Mononuclear cell (primary cell): Measurements from ENCODE around the gene DIAPH1. TPM values are rescaled to one million over a fixed set of nuclear protein-coding genes. Genes with fewer than 3 reads are reported as not detected.

Experiments used
- H3K27me3 ChIP-seq: 2 replicates; pipeline ENCODE4 v1.6.0; 2011; ENCODE audit warnings: low read length, control low read depth; ENCODE audit not compliant: insufficient read depth
- H3K4me1 ChIP-seq: 2 replicates; pipeline ENCODE4 v1.5.1; 2011; ENCODE audit warnings: mild to moderate bottlenecking, low read length, control low read depth; ENCODE audit not compliant: insufficient read depth
- H3K4me3 ChIP-seq: 2 replicates; pipeline ENCODE4 v1.5.1; 2011; ENCODE audit warnings: mild to moderate bottlenecking, low read length, moderate library complexity
- H3K9me3 ChIP-seq: 2 replicates; pipeline ENCODE4 v1.5.1; 2011; ENCODE audit warnings: low read depth, mild to moderate bottlenecking, control low read depth, low read length
- total RNA-seq: library from RNA; depleted of rRNA; stranded (reverse); fragments of >200 nt; gene quantifications from one replicate; pipeline ENCODE4 v1.2.3, GENCODE V29; 2012

DIAPH1 gene
- total RNA-seq, 1 donor, result 81.9 TPM

- H3K27me3 ChIP-seq, result peaks cover 79% of the 10 kb centered on the region
- no peak within 1 kb of the TSS for H3K4me3 ChIP-seq
- H3K9me3 ChIP-seq, result no peaks in the 10 kb centered on the region
- peaks cover 20% of the 10 kb centered on the region for H3K4me1 ChIP-seq
These were observed 129.9 kb downstream of the DIAPH1 start, which contains the start of gene PCDHGC5 for GRCh38 chr5:141488591-141489561. TSS of gene PCDHGC5 (plus strand) at chr5:141489081. CDS start at chr5:141489241, 160 bp downstream.

DNA sequence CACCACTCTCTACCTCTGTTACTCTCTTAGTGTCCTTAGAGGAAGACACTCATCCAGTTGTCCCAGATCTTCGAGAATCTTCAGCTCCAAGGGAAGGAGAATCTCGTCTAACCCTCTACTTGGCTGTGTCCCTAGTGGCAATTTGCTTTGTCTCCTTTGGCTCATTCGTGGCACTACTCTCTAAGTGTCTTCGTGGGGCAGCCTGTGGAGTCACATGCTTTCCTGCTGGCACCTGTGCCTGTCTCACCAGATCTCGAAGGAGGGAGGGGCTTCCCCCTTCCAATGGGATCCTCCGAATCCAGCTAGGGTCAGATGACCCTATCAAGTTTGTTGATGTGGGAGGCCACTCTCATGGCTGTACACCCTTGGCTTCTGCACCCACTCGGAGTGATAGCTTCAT, 131.7 kb downstream of the DIAPH1 start:
- H3K4me3 ChIP-seq, result no peak overlapping the region
- peaks cover 74% of the 10 kb centered on the region for H3K27me3 ChIP-seq
- H3K9me3 ChIP-seq, result no peaks in the 10 kb centered on the region
- peaks cover 14% of the 10 kb centered on the region for H3K4me1 ChIP-seq

GRCh38 chr5:141486091-141486490, 132.7 kb downstream of the DIAPH1 start:
- H3K9me3 ChIP-seq, result no peaks in the 10 kb centered on the region
- no peak overlapping the region for H3K4me3 ChIP-seq
- H3K27me3 ChIP-seq, result peaks cover 66% of the 10 kb centered on the region

DNA sequence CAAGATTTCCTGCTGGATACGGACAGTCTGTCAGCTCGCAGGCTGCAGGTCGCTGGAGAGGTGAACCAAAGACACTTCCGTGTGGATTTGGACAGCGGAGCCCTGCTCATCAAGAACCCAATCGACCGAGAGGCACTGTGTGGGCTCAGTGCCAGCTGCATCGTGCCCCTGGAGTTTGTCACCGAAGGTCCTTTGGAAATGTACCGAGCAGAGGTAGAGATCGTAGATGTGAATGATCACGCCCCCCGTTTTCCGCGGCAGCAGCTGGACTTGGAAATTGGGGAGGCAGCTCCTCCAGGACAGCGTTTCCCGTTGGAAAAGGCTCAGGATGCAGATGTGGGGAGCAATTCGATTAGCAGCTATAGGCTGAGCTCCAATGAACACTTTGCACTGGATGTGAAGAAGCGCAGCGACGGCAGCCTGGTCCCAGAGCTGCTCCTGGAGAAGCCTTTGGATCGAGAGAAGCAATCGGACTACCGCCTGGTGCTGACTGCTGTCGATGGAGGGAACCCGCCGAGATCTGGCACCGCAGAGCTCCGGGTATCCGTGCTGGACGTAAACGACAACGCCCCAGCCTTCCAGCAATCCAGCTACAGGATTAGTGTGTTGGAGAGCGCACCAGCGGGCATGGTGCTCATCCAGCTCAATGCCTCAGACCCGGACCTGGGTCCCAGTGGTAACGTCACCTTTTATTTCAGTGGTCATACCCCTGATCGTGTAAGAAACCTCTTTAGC, 133.3 kb downstream of the DIAPH1 start:
- peaks cover 66% of the 10 kb centered on the region for H3K27me3 ChIP-seq
- H3K4me3 ChIP-seq, result no peak overlapping the region
- no peaks in the 10 kb centered on the region for H3K9me3 ChIP-seq
- peaks cover 7% of the 10 kb centered on the region for H3K4me1 ChIP-seq

More at GRCh38 chr5:141486091-141486490, 132.7 kb downstream of the DIAPH1 start:
- peaks cover 7% of the 10 kb centered on the region for H3K4me1 ChIP-seq

- Histone ChIP-seq H3K27me3 (peaks cover 66% of the 10 kb centered on the region), H3K4me1 (peaks cover 7% of the 10 kb centered on the region), H3K4me3 (no peak within 1 kb of the TSS), H3K9me3 (no peaks in the 10 kb centered on the region)
These were observed 134.0 kb downstream of the DIAPH1 start, which contains the start of gene PCDHGC4 for GRCh38 chr5:141484641-141485311. TSS of gene PCDHGC4 (plus strand) at chr5:141485030. CDS start at chr5:141485174, 144 bp downstream.

- no peak overlapping the region for H3K4me3 ChIP-seq
- no peaks in the 10 kb centered on the region for H3K9me3 ChIP-seq
- peaks cover 7% of the 10 kb centered on the region for H3K4me1 ChIP-seq
- H3K27me3 ChIP-seq, result peaks cover 69% of the 10 kb centered on the region
These were observed 134.5 kb downstream of the DIAPH1 start for GRCh38 chr5:141484310-141484640.

- Histone ChIP-seq H3K27me3 (peaks cover 73% of the 10 kb centered on the region), H3K4me3 (no peak overlapping the region), H3K4me1 (peaks cover 7% of the 10 kb centered on the region), H3K9me3 (no peaks in the 10 kb centered on the region)
These were observed 134.9 kb downstream of the DIAPH1 start for GRCh38 chr5:141483902-141484301.

DNA sequence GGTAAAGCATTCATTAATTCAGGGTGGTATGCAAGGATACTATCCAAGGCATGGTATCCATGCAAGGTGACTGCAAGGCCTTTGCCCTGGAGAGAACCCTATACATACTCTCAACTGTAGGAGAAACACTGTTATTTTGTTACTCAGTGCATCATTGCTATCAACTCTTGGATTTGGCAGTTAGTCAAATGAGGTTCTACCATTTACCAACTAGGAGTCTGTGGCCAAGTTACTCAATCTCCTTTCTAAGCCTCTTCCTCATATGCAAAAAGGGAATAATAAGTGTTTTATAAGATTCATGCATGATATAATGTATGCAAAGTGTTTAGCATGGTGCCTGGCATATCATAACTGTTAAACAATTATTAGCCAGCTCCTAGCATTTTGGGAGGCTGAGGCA, 139.0 kb downstream of the DIAPH1 start:
- Histone ChIP-seq H3K9me3 (no peaks in the 10 kb centered on the region), H3K27me3 (peaks cover 83% of the 10 kb centered on the region), H3K4me3 (no peak overlapping the region), H3K4me1 (peaks cover 24% of the 10 kb centered on the region)

GRCh38 chr5:141478321-141478945, 140.4 kb downstream of the DIAPH1 start:
- Histone ChIP-seq H3K27me3 (peaks cover 83% of the 10 kb centered on the region), H3K4me1 (peaks cover 23% of the 10 kb centered on the region), H3K4me3 (no peak overlapping the region), H3K9me3 (no peaks in the 10 kb centered on the region)

GRCh38 chr5:141477815-141478214, 141.0 kb downstream of the DIAPH1 start:
- H3K4me3 ChIP-seq, result no peak overlapping the region
- H3K4me1 ChIP-seq, result peaks cover 23% of the 10 kb centered on the region
- no peaks in the 10 kb centered on the region for H3K9me3 ChIP-seq
- H3K27me3 ChIP-seq, result peaks cover 78% of the 10 kb centered on the region

DNA sequence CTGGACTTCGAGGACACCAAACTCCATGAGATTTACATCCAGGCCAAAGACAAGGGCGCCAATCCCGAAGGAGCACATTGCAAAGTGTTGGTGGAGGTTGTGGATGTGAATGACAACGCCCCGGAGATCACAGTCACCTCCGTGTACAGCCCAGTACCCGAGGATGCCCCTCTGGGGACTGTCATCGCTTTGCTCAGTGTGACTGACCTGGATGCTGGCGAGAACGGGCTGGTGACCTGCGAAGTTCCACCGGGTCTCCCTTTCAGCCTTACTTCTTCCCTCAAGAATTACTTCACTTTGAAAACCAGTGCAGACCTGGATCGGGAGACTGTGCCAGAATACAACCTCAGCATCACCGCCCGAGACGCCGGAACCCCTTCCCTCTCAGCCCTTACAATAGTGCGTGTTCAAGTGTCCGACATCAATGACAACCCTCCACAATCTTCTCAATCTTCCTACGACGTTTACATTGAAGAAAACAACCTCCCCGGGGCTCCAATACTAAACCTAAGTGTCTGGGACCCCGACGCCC, 141.7 kb downstream of the DIAPH1 start:
- no peak overlapping the region for H3K4me3 ChIP-seq
- no peaks in the 10 kb centered on the region for H3K9me3 ChIP-seq
- peaks cover 76% of the 10 kb centered on the region for H3K27me3 ChIP-seq
- peaks cover 23% of the 10 kb centered on the region for H3K4me1 ChIP-seq

- H3K27me3 ChIP-seq, result peaks cover 74% of the 10 kb centered on the region
- H3K9me3 ChIP-seq, result no peaks in the 10 kb centered on the region
- H3K4me3 ChIP-seq, result peak overlapping the region; percentile 9
- H3K4me1 ChIP-seq, result peaks cover 23% of the 10 kb centered on the region
These were observed 142.5 kb downstream of the DIAPH1 start for GRCh38 chr5:141476132-141476911.

GRCh38 chr5:141475625-141476131, 143.1 kb downstream of the DIAPH1 start, which contains the start of gene PCDHGC3:
TSS of gene PCDHGC3 (plus strand) at chr5:141475966. CDS start at chr5:141476117, 151 bp downstream.
- H3K4me3 ChIP-seq, result peak within 1 kb of the TSS; percentile 9
- H3K27me3 ChIP-seq, result peaks cover 71% of the 10 kb centered on the region

More at GRCh38 chr5:141475625-141476131, 143.1 kb downstream of the DIAPH1 start, which contains the start of gene PCDHGC3:
- Histone ChIP-seq H3K9me3 (no peaks in the 10 kb centered on the region), H3K4me1 (peaks cover 23% of the 10 kb centered on the region)
